Activated CD8-positive, alpha-beta T cell treated with anti-CD3 and anti-CD28 coated beads, Interleukin-2, amount 10 ng/mL, durations not matched to agents 7 days and 5 days (primary cell): ENCODE results near the gene ECM2. TPM values are rescaled to one million over a fixed set of nuclear protein-coding genes. Genes with fewer than 3 reads are reported as not detected.
"Not testable (repeated sequence)": the region's sequence is repeated elsewhere in the genome, so short reads cannot be mapped to it uniquely, and the experiment has no call there.

Source experiments
- ATAC-seq: fragments of 150-1000 bp; cut with Tn5 transposase; one replicate; pipeline ENCODE4 v1.10.0; 2021; ENCODE audit warnings: moderate library complexity
- CTCF ChIA-PET: fragments of 350-600 bp; sonication (Branson Sonifier 250); formaldehyde crosslinking; loops from one replicate; lab custom pipeline; 2021; ENCODE audit warnings: antibody characterized with exemption; lab: Charles Lee
- POLR2A ChIA-PET: fragments of 350-600 bp; sonication (Branson Sonifier 250); formaldehyde crosslinking; loops from one replicate; lab custom pipeline; 2021; ENCODE audit warnings: antibody characterized with exemption; lab: Charles Lee
- DNase-seq: peaks from one replicate; pipeline ENCODE4 v3.0.0-alpha.2; 2020
- H3K27ac Mint-ChIP-seq: one replicate; pipeline ENCODE4 v1.8.0; 2021; ENCODE audit warnings: mild to moderate bottlenecking, mixed read lengths
- H3K27me3 Mint-ChIP-seq: one replicate; pipeline ENCODE4 v1.8.0; 2021; ENCODE audit warnings: low read depth, mixed read lengths
- H3K36me3 Mint-ChIP-seq: one replicate; pipeline ENCODE4 v1.8.0; 2021; ENCODE audit warnings: low read depth, mixed read lengths
- H3K4me1 Mint-ChIP-seq: one replicate; pipeline ENCODE4 v1.8.0; 2021; ENCODE audit warnings: low read depth, mixed read lengths
- H3K4me3 Mint-ChIP-seq: one replicate; pipeline ENCODE4 v1.8.0; 2021; ENCODE audit warnings: mild to moderate bottlenecking, mixed read lengths
- H3K9me3 Mint-ChIP-seq: one replicate; pipeline ENCODE4 v1.8.0; 2022; ENCODE audit warnings: mixed read lengths; ENCODE audit not compliant: insufficient read depth
- total RNA-seq, 2 experiments: library from RNA; stranded (reverse); gene quantifications; one replicate each; pipeline ENCODE4 v1.2.3, GENCODE V29; 2021

ECM2 gene
- total RNA-seq, result not detected

GRCh38 chr9:92535940-92536850, at the start of gene ECM2:
ECM2 (minus strand) TSS chr9:92535990; CDS start chr9:92522866, 13,124 bp downstream.
- Mint-ChIP-seq H3K27ac (no peak within 1 kb of the TSS), H3K27me3 (no peaks in the 10 kb centered on the region), H3K9me3 (no peaks in the 10 kb centered on the region), H3K4me3 (no peak within 1 kb of the TSS), H3K4me1 (no peaks in the 10 kb centered on the region), H3K36me3 (no peaks in the 10 kb centered on the region)
- ATAC-seq (no peak), DNase-seq (no peak)
- POLR2A ChIA-PET, result no interaction called here
- CTCF ChIA-PET, result no interaction called here

- POLR2A ChIA-PET, result no interaction called here
- H3K9me3 Mint-ChIP-seq, result peaks cover 4% of the 10 kb centered on the region
- DNase-seq (no peak), ATAC-seq (no peak)
- no peak overlapping the region for H3K4me3 Mint-ChIP-seq
- no peaks in the 10 kb centered on the region for H3K4me1 Mint-ChIP-seq
- H3K27me3 Mint-ChIP-seq, result peaks cover 2% of the 10 kb centered on the region
- CTCF ChIA-PET, result no interaction called here
- H3K27ac Mint-ChIP-seq, result no peak overlapping the region
- H3K36me3 Mint-ChIP-seq, result peaks cover 5% of the 10 kb centered on the region
Measured at GRCh38 chr9:92576175-92576574, 40.4 kb upstream of the ECM2 start.

GRCh38 chr9:92573612-92574011, 37.8 kb upstream of the ECM2 start:
- H3K4me3 Mint-ChIP-seq, H3K4me1 Mint-ChIP-seq, H3K27ac Mint-ChIP-seq, CTCF ChIA-PET, ATAC-seq, POLR2A ChIA-PET, DNase-seq, H3K9me3 Mint-ChIP-seq, H3K36me3 Mint-ChIP-seq, H3K27me3 Mint-ChIP-seq: not testable (repeated sequence)

GRCh38 chr9:92571871-92572270, 36.1 kb upstream of the ECM2 start:
- CTCF ChIA-PET, ATAC-seq, H3K27ac Mint-ChIP-seq, H3K27me3 Mint-ChIP-seq, DNase-seq, H3K4me1 Mint-ChIP-seq, H3K36me3 Mint-ChIP-seq, POLR2A ChIA-PET, H3K4me3 Mint-ChIP-seq, H3K9me3 Mint-ChIP-seq: not testable (repeated sequence)

GRCh38 chr9:92564982-92565381, 29.2 kb upstream of the ECM2 start:
- POLR2A ChIA-PET, result interaction anchor here (0.6 kb wide), 1 partner anchor 47 kb away, joined by 3 read pairs; no protein-coding TSS in a partner anchor
- ATAC-seq (no peak), DNase-seq (no peak)

GRCh38 chr9:92564504-92564903, 28.7 kb upstream of the ECM2 start:
- ChIA-PET POLR2A (interaction anchor here (0.6 kb wide), 1 partner anchor 47 kb away, joined by 3 read pairs; no protein-coding TSS in a partner anchor), CTCF (no interaction called here)
- DNase-seq (no peak), ATAC-seq (no peak)
- Mint-ChIP-seq H3K9me3 (no peaks in the 10 kb centered on the region), H3K4me3 (no peak overlapping the region), H3K27ac (no peak overlapping the region), H3K36me3 (peaks cover 1% of the 10 kb centered on the region), H3K27me3 (no peaks in the 10 kb centered on the region), H3K4me1 (no peaks in the 10 kb centered on the region)

More at GRCh38 chr9:92564982-92565381, 29.2 kb upstream of the ECM2 start:
- CTCF ChIA-PET, result no interaction called here
- no peak overlapping the region for H3K4me3 Mint-ChIP-seq
- no peaks in the 10 kb centered on the region for H3K9me3 Mint-ChIP-seq
- H3K36me3 Mint-ChIP-seq, result peaks cover 1% of the 10 kb centered on the region
- no peak overlapping the region for H3K27ac Mint-ChIP-seq
- H3K4me1 Mint-ChIP-seq, result no peaks in the 10 kb centered on the region
- no peaks in the 10 kb centered on the region for H3K27me3 Mint-ChIP-seq

- H3K27me3 Mint-ChIP-seq, result no peaks in the 10 kb centered on the region
- ChIA-PET CTCF (no interaction called here), POLR2A (no interaction called here)
- DNase-seq, result no peak
- peaks cover 1% of the 10 kb centered on the region for H3K36me3 Mint-ChIP-seq
- no peak overlapping the region for H3K4me3 Mint-ChIP-seq
- H3K9me3 Mint-ChIP-seq, result no peaks in the 10 kb centered on the region
- no peaks in the 10 kb centered on the region for H3K4me1 Mint-ChIP-seq
- no peak overlapping the region for H3K27ac Mint-ChIP-seq
- ATAC-seq, result no peak
Measured at GRCh38 chr9:92563116-92564100, 27.6 kb upstream of the ECM2 start.

GRCh38 chr9:92562461-92562967, 26.7 kb upstream of the ECM2 start:
- ChIA-PET CTCF (no interaction called here), POLR2A (no interaction called here)
- Mint-ChIP-seq H3K36me3 (peaks cover 1% of the 10 kb centered on the region), H3K4me1 (no peaks in the 10 kb centered on the region), H3K4me3 (no peak overlapping the region), H3K27me3 (no peaks in the 10 kb centered on the region), H3K9me3 (no peaks in the 10 kb centered on the region), H3K27ac (no peak overlapping the region)
- no peak for ATAC-seq
- no peak for DNase-seq

GRCh38 chr9:92561374-92562330, 25.9 kb upstream of the ECM2 start:
- H3K4me3 Mint-ChIP-seq, result no peak overlapping the region
- H3K4me1 Mint-ChIP-seq, result no peaks in the 10 kb centered on the region
- no peaks in the 10 kb centered on the region for H3K27me3 Mint-ChIP-seq
- peaks cover 1% of the 10 kb centered on the region for H3K36me3 Mint-ChIP-seq
- no peak overlapping the region for H3K27ac Mint-ChIP-seq
- no peak for DNase-seq
- ATAC-seq, result no peak
- ChIA-PET CTCF (no interaction called here), POLR2A (no interaction called here)
- no peaks in the 10 kb centered on the region for H3K9me3 Mint-ChIP-seq

- POLR2A ChIA-PET, result no interaction called here
- Mint-ChIP-seq H3K36me3 (no peaks in the 10 kb centered on the region), H3K27ac (no peak overlapping the region), H3K9me3 (no peaks in the 10 kb centered on the region), H3K4me3 (no peak overlapping the region), H3K4me1 (peaks cover 5% of the 10 kb centered on the region), H3K27me3 (no peaks in the 10 kb centered on the region)
- CTCF ChIA-PET, result no interaction called here
- ATAC-seq (no peak), DNase-seq (no peak)
Measured at GRCh38 chr9:92558612-92559374, 23.0 kb upstream of the ECM2 start.
